ENCODE results near the gene TRMT1.
A peak's percentile ranks its signal among the peaks of the same experiment; 100 is the strongest.

TRMT1 gene

GRCh38 chr19:13102666-13103580, 13.6 kb downstream of the TRMT1 start, which contains the start of gene LYL1:
LYL1 (minus strand) TSS chr19:13102858; CDS start chr19:13101171, 1,687 bp downstream.
- H3K4me3 ChIP-seq (ENCODE audit: low read length), result no peak within 1 kb of the TSS; the same call in 1 of the 2 replicates
- TF ChIP-seq CTCF (conservative IDR thresholded peaks at IDR 0.05; ENCODE audit: low read length), result no peak; the same call in 1 of the 2 replicates
- no peak for DNase-seq (ENCODE audit: low read depth)

- TF ChIP-seq CTCF (conservative IDR thresholded peaks at IDR 0.05; ENCODE audit: low read length), result no peak
- H3K4me3 ChIP-seq (ENCODE audit: low read length), result no peak overlapping the region; the same call in 1 of the 2 replicates
- DNase-seq (ENCODE audit: low read depth), result peak; percentile 40
Measured at GRCh38 chr19:13102416-13102665, 14.2 kb downstream of the TRMT1 start.

GRCh38 chr19:13101590-13102415, 14.7 kb downstream of the TRMT1 start:
- DNase-seq (ENCODE audit: low read depth), result no peak
- H3K4me3 ChIP-seq (ENCODE audit: low read length), result no peak overlapping the region; the same call in 1 of the 2 replicates
- TF ChIP-seq CTCF (conservative IDR thresholded peaks at IDR 0.05; ENCODE audit: low read length), result no peak

- no peak overlapping the region for H3K4me3 ChIP-seq (ENCODE audit: low read length)
- no peak for DNase-seq (ENCODE audit: low read depth)
- TF ChIP-seq CTCF (conservative IDR thresholded peaks at IDR 0.05; ENCODE audit: low read length), result peak; percentile 31
Measured at GRCh38 chr19:13100841-13101589, 15.5 kb downstream of the TRMT1 start.

- TF ChIP-seq CTCF (conservative IDR thresholded peaks at IDR 0.05; ENCODE audit: low read length), result no peak
- H3K4me3 ChIP-seq (ENCODE audit: low read length), result no peak overlapping the region
- peak; percentile 60 for DNase-seq (ENCODE audit: low read depth)
Measured at GRCh38 chr19:13100031-13100588, 16.4 kb downstream of the TRMT1 start.

GRCh38 chr19:13099073-13099999, 17.2 kb downstream of the TRMT1 start:
- H3K4me3 ChIP-seq (ENCODE audit: low read length), result no peak overlapping the region
- TF ChIP-seq CTCF (conservative IDR thresholded peaks at IDR 0.05; ENCODE audit: low read length), result no peak
- peak; percentile 71 for DNase-seq (ENCODE audit: low read depth)
